Pancreas (tissue), 10 donors: ENCODE results near the gene PHACTR4. TPM values are rescaled to one million over a fixed set of nuclear protein-coding genes. Genes with fewer than 3 reads are reported as not detected.

Source experiments
- ATAC-seq, 4 donors: fragments of 200-7000 bp; cut with Tn5 transposase; one replicate each; pipeline versions ENCODE4 v1.8.0 to v1.9.1; 2020; ENCODE audit warnings: mild to moderate bottlenecking in 4 of 4, moderate library complexity in 4 of 4
- DNase-seq, 6 donors: peaks; one replicate each; pipeline ENCODE4 v3.0.0-alpha.2; 2020
- FAIRE-seq: peaks from 2 replicates; lab custom pipeline; 2012; peaks lifted over from hg19 to GRCh38; lab: Jason Lieb, UNC
- H3K27ac ChIP-seq, 4 donors: fragments of 200-600 bp; sonication (generic); 1 replicate in 3 of 4; 2 replicates in 1 of 4; pipeline versions ENCODE4 v1.5.0 to v1.8.0; 2020
- H3K27me3 ChIP-seq, 4 donors: fragments of 200-600 bp; one replicate each; pipeline ENCODE4 v1.8.0; 2021
- H3K36me3 ChIP-seq, 3 donors: fragments of 200-600 bp; sonication (generic) in 1 of 3; one replicate each; pipeline versions ENCODE4 v1.5.0 to v1.8.0; 2020 to 2021
- H3K4me1 ChIP-seq, 3 donors: fragments of 200-600 bp; one replicate each; pipeline ENCODE4 v1.8.0; 2021
- H3K4me3 ChIP-seq, 4 donors: fragments of 200-600 bp; sonication (generic) in 2 of 4; one replicate each; pipeline versions ENCODE4 v1.5.0 to v1.8.0; 2020 to 2021
- H3K9me3 ChIP-seq, 4 donors: fragments of 200-600 bp; one replicate each; pipeline ENCODE4 v1.8.0; 2021
- CTCF ChIP-seq, 4 donors: fragments of 200-600 bp; sonication (generic) in 3 of 4; IDR thresholded peaks; one replicate each; pipeline versions ENCODE4 v1.5.0 to v1.8.0; 2021; ENCODE audit warnings: antibody characterized with exemption in 4 of 4
- WGBS, 2 donors: extraction: QIAGEN DNeasy Blood & Tissue Kit; methylation state at CpG; one replicate each; pipeline ENCODE4 v1.1.7; 2013; 5-methylcytosine and 5-hydroxymethylcytosine counted together
- intact Hi-C, 3 donors: fragments of 100-400 bp; cut with DNase I; formaldehyde crosslinking; loops; one replicate each; pipeline versions ENCODE4 v1.11.1 to v1.14.2; 2022
- polyA plus RNA-seq, 2 donors: library from polyadenylated mRNA; stranded (reverse); fragments of 200-250 nt; gene quantifications; one replicate each; pipeline ENCODE4 v1.2.3, GENCODE V29; 2013
- total RNA-seq, 6 donors: library from RNA; stranded (reverse); fragmentation: NEBNext Ultra II Directional in 4 of 6; extraction: Animal tissue kit (Norgen Biotek cat#: 25700) in 4 of 6; gene quantifications; one replicate each; pipeline versions ENCODE4 v1.2.1 to v1.2.4, GENCODE V29; 2021 to 2023
- donor health status: healthy with polysubstance abuse.
- donor health status: DM: no; HTN: no; CAD: no; lungs with moderate emphysema.
- donor health status: DM: no; HTN: no; CAD: no.
- donor health status: control.
- donor health status: control.
- donor health status: Bipolar disorder and iron deficiency.
- donor health status: DM: yes; HTN: yes; CAD: no.
- donor health status: DM: no; HTN: no; CAD: no.
- donor health status: DM: no; HTN: no; CAD: no.
- donor health status: DM: yes; HTN: yes; CAD: no.

PHACTR4 gene
- total and polyA plus RNA-seq, 8 donors: 12.5 to 25.8 (median 14.1) TPM

- DNase-seq: no peak
- Histone ChIP-seq H3K4me3 (no peak overlapping the region), H3K27ac (no peak overlapping the region), H3K4me1 (peaks cover 5 to 16% (median 8%) of the 10 kb centered on the region in 3 donors), H3K9me3 (no peaks in the 10 kb centered on the region), H3K36me3 (no peaks in the 10 kb centered on the region), H3K27me3 (no peaks in the 10 kb centered on the region)
- FAIRE-seq: no peak
- intact Hi-C loops: no loop called here
- no peak for ATAC-seq
- WGBS, 2 donors: 59 to 61% methylated on average over 3 of the region's 3 CpGs
- no peak for TF ChIP-seq CTCF (IDR thresholded peaks at IDR 0.05)
Measured at GRCh38 chr1:28503117-28503516, 133.6 kb downstream of the PHACTR4 start.

- H3K27me3 ChIP-seq: no peaks in the 10 kb centered on the region
- no peak for TF ChIP-seq CTCF (IDR thresholded peaks at IDR 0.05)
- ATAC-seq (peak; percentile 92 to 95 (median 94)), DNase-seq (peak; percentile 92 to 99 (median 96)), FAIRE-seq (peak; percentile 67)
- H3K27ac ChIP-seq: peak within 1 kb of the TSS; percentile 58 to 87 (median 72)
- intact Hi-C loops: no loop called here
- H3K4me1 ChIP-seq: peaks cover 10 to 35% (median 20%) of the 10 kb centered on the region in 3 donors
- H3K4me3 ChIP-seq: peak within 1 kb of the TSS; percentile 50 to 89 (median 72)
- WGBS, 2 donors: 1% methylated on average over 41 of the region's 41 CpGs
- H3K36me3 ChIP-seq: peaks cover 0 to 18% (median 12%) of the 10 kb centered on the region in 3 donors
- no peaks in the 10 kb centered on the region for H3K9me3 ChIP-seq
Measured at GRCh38 chr1:28505406-28506187, 136.1 kb downstream of the PHACTR4 start, which contains the start of gene RCC1. RCC1 (plus strand) TSS chr1:28506043; CDS start chr1:28529867, 23,824 bp downstream.

- Histone ChIP-seq H3K36me3 (peaks cover 0 to 30% (median 16%) of the 10 kb centered on the region in 3 donors), H3K4me3 (peak overlapping the region; percentile 50 to 89 (median 72)), H3K27ac (peak overlapping the region in 3 of 4 donors; percentile 58 to 87 (median 80)), H3K27me3 (no peaks in the 10 kb centered on the region), H3K9me3 (no peaks in the 10 kb centered on the region), H3K4me1 (peaks cover 10 to 28% (median 20%) of the 10 kb centered on the region in 3 donors)
- FAIRE-seq (no peak), ATAC-seq (no peak), DNase-seq (no peak)
- 1 to 4% methylated on average over 14 of the region's 14 CpGs for WGBS, 2 donors
- intact Hi-C loops: no loop called here
- no peak for TF ChIP-seq CTCF (IDR thresholded peaks at IDR 0.05)
Measured at GRCh38 chr1:28506907-28507246, 137.3 kb downstream of the PHACTR4 start.

GRCh38 chr1:28507247-28507645 is 137.7 kb downstream of the PHACTR4 start:
- 6 to 8% methylated on average over 10 to 11 of the region's 11 CpGs for WGBS, 2 donors
- no peak for ATAC-seq
- FAIRE-seq: no peak
- H3K36me3 ChIP-seq: peaks cover 0 to 30% (median 16%) of the 10 kb centered on the region in 3 donors
- no peak for DNase-seq
- no peaks in the 10 kb centered on the region for H3K9me3 ChIP-seq
- peaks cover 10 to 28% (median 20%) of the 10 kb centered on the region in 3 donors for H3K4me1 ChIP-seq
- H3K27ac ChIP-seq: peak overlapping the region in 3 of 4 donors; percentile 1 to 87 (median 80)
- no peaks in the 10 kb centered on the region for H3K27me3 ChIP-seq
- no peak for TF ChIP-seq CTCF (IDR thresholded peaks at IDR 0.05)
- H3K4me3 ChIP-seq: peak overlapping the region; percentile 50 to 89 (median 72)
- intact Hi-C loops: no loop called here
